ENCODE data around the gene DSCAM. TPM values are rescaled to one million over a fixed set of nuclear protein-coding genes. Genes with fewer than 3 reads are reported as not detected.

DSCAM gene
- total RNA-seq, 1 donor from 2014 or later = 4.4 TPM

GRCh38 chr21:40788635-40789034, 58.3 kb downstream of the DSCAM start:
- H3K9me3 Mint-ChIP-seq (ENCODE audit: unreplicated experiment) = peaks cover 1% of the 10 kb centered on the region
- DNase-seq = no peak
- H3K27ac Mint-ChIP-seq (ENCODE audit: unreplicated experiment) = no peak overlapping the region
- no peak overlapping the region for H3K4me3 Mint-ChIP-seq (ENCODE audit: unreplicated experiment)
- peaks cover 6% of the 10 kb centered on the region for H3K4me1 Mint-ChIP-seq (ENCODE audit: low read depth, unreplicated experiment)
- peaks cover under 1% of the 10 kb centered on the region for H3K36me3 Mint-ChIP-seq (ENCODE audit: unreplicated experiment)
- TF ChIP-seq CTCF (IDR thresholded peaks at IDR 0.05; ENCODE audit: partially characterized antibody, unreplicated experiment) = no peak
- H3K27me3 Mint-ChIP-seq (ENCODE audit: unreplicated experiment) = no peaks in the 10 kb centered on the region

- H3K9me3 Mint-ChIP-seq (ENCODE audit: unreplicated experiment) = peaks cover 1% of the 10 kb centered on the region
- H3K4me3 Mint-ChIP-seq (ENCODE audit: unreplicated experiment) = no peak overlapping the region
- peaks cover 4% of the 10 kb centered on the region for H3K36me3 Mint-ChIP-seq (ENCODE audit: unreplicated experiment)
These were observed 63.6 kb downstream of the DSCAM start for GRCh38 chr21:40783404-40783803.

GRCh38 chr21:40770435-40771055, 76.4 kb downstream of the DSCAM start:
- Mint-ChIP-seq H3K27ac (ENCODE audit: unreplicated experiment) (no peak overlapping the region), H3K4me3 (ENCODE audit: unreplicated experiment) (no peak overlapping the region), H3K36me3 (ENCODE audit: unreplicated experiment) (no peaks in the 10 kb centered on the region), H3K4me1 (ENCODE audit: low read depth, unreplicated experiment) (peaks cover 29% of the 10 kb centered on the region), H3K27me3 (ENCODE audit: unreplicated experiment) (no peaks in the 10 kb centered on the region), H3K9me3 (ENCODE audit: unreplicated experiment) (peaks cover 6% of the 10 kb centered on the region)
- no peak for TF ChIP-seq CTCF (IDR thresholded peaks at IDR 0.05; ENCODE audit: partially characterized antibody, unreplicated experiment)
- DNase-seq = no peak

More at GRCh38 chr21:40783404-40783803, 63.6 kb downstream of the DSCAM start:
- Mint-ChIP-seq H3K27ac (ENCODE audit: unreplicated experiment) (no peak overlapping the region), H3K27me3 (ENCODE audit: unreplicated experiment) (no peaks in the 10 kb centered on the region), H3K4me1 (ENCODE audit: low read depth, unreplicated experiment) (no peaks in the 10 kb centered on the region)
- no peak for TF ChIP-seq CTCF (IDR thresholded peaks at IDR 0.05; ENCODE audit: partially characterized antibody, unreplicated experiment)
- DNase-seq = no peak

GRCh38 chr21:40769231-40769630, 77.7 kb downstream of the DSCAM start:
- Mint-ChIP-seq H3K36me3 (ENCODE audit: unreplicated experiment) (no peaks in the 10 kb centered on the region), H3K4me3 (ENCODE audit: unreplicated experiment) (no peak overlapping the region), H3K27ac (ENCODE audit: unreplicated experiment) (no peak overlapping the region), H3K4me1 (ENCODE audit: low read depth, unreplicated experiment) (peaks cover 35% of the 10 kb centered on the region), H3K9me3 (ENCODE audit: unreplicated experiment) (peaks cover 11% of the 10 kb centered on the region), H3K27me3 (ENCODE audit: unreplicated experiment) (peaks cover 2% of the 10 kb centered on the region)
- DNase-seq = no peak
- TF ChIP-seq CTCF (IDR thresholded peaks at IDR 0.05; ENCODE audit: partially characterized antibody, unreplicated experiment) = no peak

- Mint-ChIP-seq H3K9me3 (ENCODE audit: unreplicated experiment) (peaks cover 12% of the 10 kb centered on the region), H3K27ac (ENCODE audit: unreplicated experiment) (no peak overlapping the region), H3K4me3 (ENCODE audit: unreplicated experiment) (no peak overlapping the region), H3K36me3 (ENCODE audit: unreplicated experiment) (no peaks in the 10 kb centered on the region), H3K4me1 (ENCODE audit: low read depth, unreplicated experiment) (peaks cover 35% of the 10 kb centered on the region), H3K27me3 (ENCODE audit: unreplicated experiment) (peaks cover 2% of the 10 kb centered on the region)
- DNase-seq = no peak
- TF ChIP-seq CTCF (IDR thresholded peaks at IDR 0.05; ENCODE audit: partially characterized antibody, unreplicated experiment) = no peak
These were observed 78.9 kb downstream of the DSCAM start for GRCh38 chr21:40768056-40768455.
